Tibial nerve (tissue), 4 donors: ENCODE data around the gene PLSCR1. TPM values are rescaled to one million over a fixed set of nuclear protein-coding genes. Genes with fewer than 3 reads are reported as not detected.
"Not testable (repeated sequence)": the region's sequence is repeated elsewhere in the genome, so short reads cannot be mapped to it uniquely, and the experiment has no call there.

Source experiments
- DNase-seq, 2 donors: peaks; one replicate each; pipeline ENCODE4 v3.0.0-alpha.2; 2019; ENCODE audit warnings: low spot score in 2 of 2
- H3K27ac ChIP-seq, 4 donors: fragments of 200-600 bp; sonication (generic) in 3 of 4; one replicate each; pipeline ENCODE4 v1.5.1; 2017 to 2019; ENCODE audit warnings: mild to moderate bottlenecking in 1 of 4
- H3K27me3 ChIP-seq, 2 donors: fragments of 200-600 bp; sonication (generic) in 1 of 2; one replicate each; pipeline versions ENCODE4 v1.5.1 to v1.6.0; 2017 to 2019
- H3K36me3 ChIP-seq, 3 donors: fragments of 200-600 bp; sonication (generic); one replicate each; pipeline ENCODE4 v1.5.1; 2018 to 2019
- H3K4me1 ChIP-seq, 4 donors: fragments of 200-600 bp; sonication (generic) in 3 of 4; one replicate each; pipeline ENCODE4 v1.5.1; 2017 to 2019
- H3K4me3 ChIP-seq, 4 donors: fragments of 200-600 bp; sonication (generic) in 3 of 4; one replicate each; pipeline ENCODE4 v1.5.1; 2017 to 2019; ENCODE audit warnings: mild to moderate bottlenecking in 1 of 4, moderate library complexity in 1 of 4
- H3K9me3 ChIP-seq, 4 donors: fragments of 200-600 bp; sonication (generic) in 3 of 4; one replicate each; pipeline ENCODE4 v1.5.1; 2017 to 2019
- EP300 ChIP-seq, 2 donors: sonication (generic); formaldehyde crosslinking; IDR thresholded peaks; one replicate each; pipeline ENCODE4 v1.6.1; 2017; ENCODE audit warnings: antibody characterized with exemption in 2 of 2, mild to moderate bottlenecking in 1 of 2
- POLR2A ChIP-seq, 2 donors: fragments of 450-650 bp; IDR thresholded peaks; one replicate each; pipeline ENCODE4 v1.6.1; 2017; ENCODE audit warnings: antibody characterized with exemption in 2 of 2, mild to moderate bottlenecking in 2 of 2, moderate library complexity in 2 of 2
- WGBS, 2 donors: methylation state at CpG; one replicate each; pipeline ENCODE4 v1.1.5; 2018; 5-methylcytosine and 5-hydroxymethylcytosine counted together
- total RNA-seq, 4 donors: library from RNA; depleted of rRNA; stranded (reverse); fragments of >200 nt; gene quantifications; one replicate each; pipeline ENCODE4 v1.1.0, GENCODE V29; 2016
- TF ChIP-seq, protein P1 (sequence below), 5 experiments: fragments of 200-600 bp in 3 of 5; fragments of 450-650 bp in 2 of 5; sonication (generic) in 3 of 5; IDR thresholded peaks; one replicate each; pipeline ENCODE4 v1.5.1; 2016 to 2019; ENCODE audit warnings: antibody characterized with exemption in 5 of 5, mild to moderate bottlenecking in 3 of 5, moderate library complexity in 2 of 5

The PLSCR1 gene
- total RNA-seq, 4 donors from 2014 or later = 57.8 to 104 (median 68.7) TPM

DNA sequence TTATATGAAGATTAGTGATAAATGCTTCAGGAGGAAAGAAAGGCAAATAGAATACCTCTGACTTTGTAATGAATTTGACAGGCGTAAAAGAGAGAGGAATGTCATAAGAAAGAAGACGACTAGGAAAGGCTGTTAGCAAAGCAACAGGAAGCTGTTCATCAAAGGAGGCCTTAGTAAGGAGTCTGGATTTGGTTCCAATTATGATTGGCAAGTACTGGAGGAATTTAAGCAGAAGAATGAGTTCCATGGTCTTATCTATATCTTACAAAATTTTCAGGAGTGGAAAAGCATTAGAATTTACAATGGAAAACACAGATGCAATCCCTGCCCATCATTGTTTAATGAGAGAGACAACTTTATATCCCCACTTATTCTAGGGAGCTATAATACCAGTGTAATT lies 13.8 kb downstream of the PLSCR1 start:
- no peak overlapping the region for H3K27ac ChIP-seq
- H3K4me1 ChIP-seq = peaks cover 0 to 22% (median 0%) of the 10 kb centered on the region in 4 donors
- H3K27me3 ChIP-seq = no peaks in the 10 kb centered on the region
- no peak for DNase-seq
- peaks cover 0 to 43% (median 0%) of the 10 kb centered on the region in 3 donors for H3K36me3 ChIP-seq
- no peaks in the 10 kb centered on the region for H3K9me3 ChIP-seq
- no peak overlapping the region for H3K4me3 ChIP-seq
- 51 to 52% methylated on average over 2 of the region's 2 CpGs for WGBS, 2 donors
- TF ChIP-seq POLR2A (IDR thresholded peaks at IDR 0.05) (no peak), EP300 (IDR thresholded peaks at IDR 0.05) (no peak)
- TF ChIP-seq, protein P1, sequence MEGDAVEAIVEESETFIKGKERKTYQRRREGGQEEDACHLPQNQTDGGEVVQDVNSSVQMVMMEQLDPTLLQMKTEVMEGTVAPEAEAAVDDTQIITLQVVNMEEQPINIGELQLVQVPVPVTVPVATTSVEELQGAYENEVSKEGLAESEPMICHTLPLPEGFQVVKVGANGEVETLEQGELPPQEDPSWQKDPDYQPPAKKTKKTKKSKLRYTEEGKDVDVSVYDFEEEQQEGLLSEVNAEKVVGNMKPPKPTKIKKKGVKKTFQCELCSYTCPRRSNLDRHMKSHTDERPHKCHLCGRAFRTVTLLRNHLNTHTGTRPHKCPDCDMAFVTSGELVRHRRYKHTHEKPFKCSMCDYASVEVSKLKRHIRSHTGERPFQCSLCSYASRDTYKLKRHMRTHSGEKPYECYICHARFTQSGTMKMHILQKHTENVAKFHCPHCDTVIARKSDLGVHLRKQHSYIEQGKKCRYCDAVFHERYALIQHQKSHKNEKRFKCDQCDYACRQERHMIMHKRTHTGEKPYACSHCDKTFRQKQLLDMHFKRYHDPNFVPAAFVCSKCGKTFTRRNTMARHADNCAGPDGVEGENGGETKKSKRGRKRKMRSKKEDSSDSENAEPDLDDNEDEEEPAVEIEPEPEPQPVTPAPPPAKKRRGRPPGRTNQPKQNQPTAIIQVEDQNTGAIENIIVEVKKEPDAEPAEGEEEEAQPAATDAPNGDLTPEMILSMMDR (IDR thresholded peaks at IDR 0.05) = no peak

DNA sequence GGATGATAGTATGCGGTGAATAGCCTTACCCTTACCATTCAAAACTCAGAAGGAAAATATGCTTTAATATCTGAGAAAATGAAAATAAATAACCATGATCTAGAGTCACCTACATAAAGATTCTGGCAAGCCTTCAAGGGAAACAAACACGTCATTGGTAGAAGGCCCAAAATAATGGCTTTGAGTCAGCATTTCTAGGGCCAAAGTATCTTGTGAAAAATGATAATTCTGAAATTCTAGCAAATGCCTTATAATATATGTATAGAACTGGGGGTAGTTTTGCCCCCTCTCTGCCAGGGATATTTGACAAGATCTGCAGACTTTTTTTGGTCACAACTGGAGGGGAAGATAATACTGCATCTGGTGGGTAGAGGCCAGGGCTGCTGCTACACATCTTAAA lies 15.4 kb downstream of the PLSCR1 start:
- Histone ChIP-seq H3K36me3 (peaks cover 0 to 52% (median 0%) of the 10 kb centered on the region in 3 donors), H3K4me1 (peaks cover 0 to 24% (median 0%) of the 10 kb centered on the region in 4 donors), H3K9me3 (no peaks in the 10 kb centered on the region), H3K27me3 (no peaks in the 10 kb centered on the region), H3K4me3 (no peak overlapping the region), H3K27ac (no peak overlapping the region)
- DNase-seq = no peak
- TF ChIP-seq POLR2A (IDR thresholded peaks at IDR 0.05) (no peak), EP300 (IDR thresholded peaks at IDR 0.05) (no peak)
- TF ChIP-seq, protein P1 (IDR thresholded peaks at IDR 0.05) = no peak
- 60 to 64% methylated on average over 2 of the region's 2 CpGs for WGBS, 2 donors

DNA sequence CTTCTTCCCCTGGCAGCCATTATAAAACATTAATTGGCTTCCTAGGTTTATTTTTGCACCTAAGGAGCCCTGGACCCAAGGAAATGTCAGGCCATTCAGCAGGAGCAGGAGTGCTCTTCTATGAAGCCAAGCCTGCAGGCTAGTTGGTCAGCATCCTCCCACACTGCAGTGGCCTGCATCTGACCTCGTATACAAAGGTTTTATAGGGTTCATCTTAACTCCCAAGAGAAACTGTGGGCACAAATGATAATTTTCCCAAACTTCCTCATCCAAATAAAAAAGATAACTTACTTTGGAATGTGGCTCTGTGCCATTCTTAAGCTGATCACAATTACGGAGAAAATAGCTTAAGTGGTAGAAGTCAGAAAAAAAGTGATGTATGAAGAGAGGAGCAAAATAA lies 19.4 kb downstream of the PLSCR1 start:
- H3K27me3 ChIP-seq = no peaks in the 10 kb centered on the region
- H3K9me3 ChIP-seq = no peaks in the 10 kb centered on the region
- TF ChIP-seq POLR2A (IDR thresholded peaks at IDR 0.05) = no peak
- TF ChIP-seq EP300 (IDR thresholded peaks at IDR 0.05) = no peak
- TF ChIP-seq, protein P1 (IDR thresholded peaks at IDR 0.05) = no peak
- DNase-seq = no peak
- WGBS, 2 donors = 34 to 63% methylated on average over 2 of the region's 2 CpGs
- no peak overlapping the region for H3K4me3 ChIP-seq
- peaks cover 0 to 78% (median 0%) of the 10 kb centered on the region in 3 donors for H3K36me3 ChIP-seq
- peaks cover 0 to 14% (median 0%) of the 10 kb centered on the region in 4 donors for H3K4me1 ChIP-seq
- no peak overlapping the region for H3K27ac ChIP-seq

DNA sequence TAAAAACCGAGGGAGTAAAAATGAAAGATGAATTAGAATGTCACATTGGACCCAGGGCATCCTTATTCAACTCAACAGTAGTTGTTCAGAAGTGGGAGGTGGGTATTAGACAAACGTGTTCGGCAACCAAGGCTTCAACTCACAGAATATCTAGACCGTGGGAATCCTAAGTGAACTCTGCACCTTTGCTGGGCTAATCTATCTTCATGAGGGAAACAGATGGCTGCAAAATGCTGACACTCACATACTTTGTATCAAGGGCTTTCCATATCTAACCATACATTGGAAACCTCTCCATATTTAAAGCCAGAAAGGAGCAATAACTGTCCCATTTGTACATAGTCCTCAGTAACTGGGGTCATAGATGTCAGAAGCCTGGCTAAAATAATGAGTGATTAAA lies 20.9 kb downstream of the PLSCR1 start:
- no peak for DNase-seq
- 74 to 77% methylated on average over 4 of the region's 4 CpGs for WGBS, 2 donors
- Histone ChIP-seq H3K27ac (no peak overlapping the region), H3K9me3 (no peaks in the 10 kb centered on the region), H3K36me3 (peaks cover 0 to 69% (median 0%) of the 10 kb centered on the region in 3 donors), H3K4me1 (peaks cover 0 to 11% (median 0%) of the 10 kb centered on the region in 4 donors), H3K4me3 (no peak overlapping the region), H3K27me3 (no peaks in the 10 kb centered on the region)
- TF ChIP-seq POLR2A (IDR thresholded peaks at IDR 0.05) = no peak
- no peak for TF ChIP-seq EP300 (IDR thresholded peaks at IDR 0.05)
- TF ChIP-seq, protein P1 (IDR thresholded peaks at IDR 0.05) = no peak

DNA sequence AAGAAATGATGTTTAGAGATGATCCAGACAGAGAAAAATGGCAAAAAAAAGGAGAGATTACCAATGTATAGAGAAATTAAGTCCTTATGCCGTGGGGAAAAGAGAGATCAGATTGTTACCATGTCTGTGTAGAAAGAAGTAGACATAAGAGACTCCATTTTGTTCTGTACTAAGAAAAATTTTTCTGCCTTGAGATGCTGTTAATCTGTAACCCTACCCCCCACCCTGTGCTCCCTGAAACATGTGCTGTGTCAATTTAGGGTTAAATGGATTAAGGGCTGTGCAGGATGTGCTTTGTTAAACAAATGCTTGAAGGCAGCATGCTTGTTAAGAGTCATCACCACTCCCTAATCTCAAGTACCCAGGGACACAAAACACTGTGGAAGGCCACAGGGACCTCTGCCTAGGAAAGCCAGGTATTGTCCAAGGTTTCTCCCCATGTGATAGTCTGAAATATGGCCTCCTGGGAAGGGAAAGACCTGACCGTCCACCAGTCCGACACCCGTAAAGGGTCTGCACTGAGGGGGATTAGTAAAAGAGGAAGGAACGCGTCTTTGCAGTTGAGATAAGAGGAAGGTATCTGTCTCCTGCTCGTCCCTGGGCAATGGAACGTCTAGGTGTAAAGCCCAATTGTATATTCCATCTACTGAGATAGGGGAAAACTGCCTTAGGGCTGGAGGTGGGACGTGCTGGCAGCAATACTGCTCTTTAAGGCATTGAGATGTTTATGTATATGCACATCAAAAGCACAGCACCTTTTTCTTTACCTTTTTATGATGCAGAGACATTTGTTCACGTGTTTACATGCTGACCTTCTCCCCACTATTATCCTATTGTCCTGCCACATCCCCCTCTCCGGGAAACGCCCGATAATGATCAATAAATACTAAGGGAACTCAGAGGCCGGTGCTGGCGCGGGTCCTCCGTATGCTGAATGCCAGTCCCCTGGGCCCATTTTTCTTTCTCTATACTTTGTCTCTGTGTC lies 21.9 kb downstream of the PLSCR1 start:
- not testable (repeated sequence) for H3K27ac ChIP-seq, DNase-seq, H3K27me3 ChIP-seq, H3K9me3 ChIP-seq, H3K4me3 ChIP-seq
- 76 to 86% methylated on average over 17 of the region's 17 CpGs for WGBS, 2 donors
- peaks cover 0 to 11% (median 0%) of the 10 kb centered on the region in 4 donors for H3K4me1 ChIP-seq
- H3K36me3 ChIP-seq = peaks cover 0 to 63% (median 0%) of the 10 kb centered on the region in 3 donors
